ENCODE measurements around the gene PRTFDC1.

GRCh38 chr10:24889639-24890038 lies 62.8 kb downstream of the PRTFDC1 start:
- no peak for TF ChIP-seq CTCF (IDR thresholded peaks at IDR 0.05)
- no peak for TF ChIP-seq POLR2A (IDR thresholded peaks at IDR 0.05)
